ENCODE results near the gene NAT16.

NAT16 gene

DNA sequence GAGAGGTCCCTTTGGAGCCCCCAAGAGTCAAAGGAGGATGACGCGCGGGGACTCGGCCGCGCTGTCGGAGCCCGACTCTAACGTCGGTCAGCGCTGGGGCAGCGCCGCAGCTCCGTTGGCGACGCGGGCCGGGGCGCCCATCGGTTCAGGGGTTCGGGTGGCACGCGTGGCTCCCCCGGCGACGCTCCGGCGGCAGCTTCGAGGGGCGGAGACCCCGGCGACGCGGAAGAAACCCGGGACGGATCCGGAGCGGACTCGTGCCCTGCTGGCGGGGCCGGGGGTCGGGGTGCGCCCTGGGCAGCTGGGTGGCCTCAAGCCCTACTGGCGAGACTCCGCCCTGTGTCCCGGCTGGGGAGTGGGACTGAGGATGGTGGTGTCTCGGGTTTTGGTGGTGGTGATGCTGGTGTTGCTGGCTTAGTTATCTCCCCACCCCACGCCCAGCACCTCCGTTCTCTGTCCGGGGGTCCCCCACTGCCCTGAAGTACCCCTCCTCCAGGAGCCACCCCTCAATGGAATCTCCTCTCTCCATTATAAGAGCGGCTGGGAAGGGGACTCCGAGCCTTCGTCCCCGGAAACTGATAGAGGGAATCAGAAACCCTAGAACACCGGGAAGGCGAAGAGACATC, at the start of gene NAT16:
Gene NAT16, minus strand, starts transcription at position 164 of the 626 bp plus-strand sequence. CDS start 5,486 bp downstream, outside the sequence.
- DNase-seq = no peak

DNA sequence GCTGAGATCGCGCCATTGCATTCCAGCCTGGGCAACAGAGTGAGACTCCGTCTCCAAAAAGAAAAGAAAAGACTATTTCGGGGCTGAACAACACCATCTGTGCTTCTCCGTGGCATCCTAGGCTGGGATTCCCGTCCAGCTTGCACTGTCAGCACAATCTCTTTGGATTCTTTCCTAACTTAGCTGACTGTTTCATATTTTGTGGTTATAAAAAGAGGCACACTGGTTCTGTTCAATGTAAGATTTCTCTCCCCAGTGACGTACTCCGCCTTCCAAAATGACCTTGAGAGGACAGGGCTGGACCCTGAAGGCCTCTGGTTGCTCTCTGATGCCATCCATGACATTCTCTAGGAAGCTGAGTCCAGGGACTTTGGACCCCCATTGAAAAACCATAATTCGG, 46.6 kb upstream of the NAT16 start:
- no peak for DNase-seq

DNA sequence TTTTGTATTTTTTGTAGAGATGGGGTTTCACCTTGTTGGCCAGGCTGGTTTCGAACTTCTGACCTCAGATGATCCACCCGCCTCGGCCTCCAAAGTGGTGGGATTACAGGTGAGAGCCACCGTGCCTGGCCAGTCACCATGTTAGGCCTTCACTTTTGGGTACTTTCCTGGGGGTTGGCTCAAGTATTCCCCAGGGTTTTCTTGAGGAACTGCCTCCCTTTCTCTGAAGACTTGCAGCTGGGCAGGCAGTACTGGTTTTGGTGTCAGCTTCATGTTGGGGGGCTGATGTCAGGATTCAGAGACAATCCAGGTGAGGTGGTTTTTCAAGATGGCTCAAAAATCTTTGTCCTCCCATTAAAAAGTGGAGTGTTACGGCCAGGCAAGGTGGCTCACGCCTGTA, 45.6 kb upstream of the NAT16 start:
- no peak for DNase-seq

DNA sequence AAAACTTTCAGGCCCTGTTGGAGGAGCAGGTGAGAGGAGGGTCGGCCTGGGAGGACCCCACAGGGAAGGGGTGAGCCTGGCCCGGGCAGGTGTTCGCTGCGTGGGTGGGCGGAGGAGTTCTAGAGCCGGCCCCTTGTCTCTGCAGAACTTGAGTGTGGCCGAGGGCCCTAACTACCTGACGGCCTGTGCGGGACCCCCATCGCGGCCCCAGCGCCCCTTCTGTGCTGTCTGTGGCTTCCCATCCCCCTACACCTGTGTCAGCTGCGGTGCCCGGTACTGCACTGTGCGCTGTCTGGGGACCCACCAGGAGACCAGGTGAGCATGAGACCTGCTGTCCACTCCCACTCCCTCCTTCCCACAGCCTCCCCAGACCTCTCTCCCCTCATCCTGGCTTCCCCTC, 43.4 kb upstream of the NAT16 start:
- no peak for DNase-seq

DNA sequence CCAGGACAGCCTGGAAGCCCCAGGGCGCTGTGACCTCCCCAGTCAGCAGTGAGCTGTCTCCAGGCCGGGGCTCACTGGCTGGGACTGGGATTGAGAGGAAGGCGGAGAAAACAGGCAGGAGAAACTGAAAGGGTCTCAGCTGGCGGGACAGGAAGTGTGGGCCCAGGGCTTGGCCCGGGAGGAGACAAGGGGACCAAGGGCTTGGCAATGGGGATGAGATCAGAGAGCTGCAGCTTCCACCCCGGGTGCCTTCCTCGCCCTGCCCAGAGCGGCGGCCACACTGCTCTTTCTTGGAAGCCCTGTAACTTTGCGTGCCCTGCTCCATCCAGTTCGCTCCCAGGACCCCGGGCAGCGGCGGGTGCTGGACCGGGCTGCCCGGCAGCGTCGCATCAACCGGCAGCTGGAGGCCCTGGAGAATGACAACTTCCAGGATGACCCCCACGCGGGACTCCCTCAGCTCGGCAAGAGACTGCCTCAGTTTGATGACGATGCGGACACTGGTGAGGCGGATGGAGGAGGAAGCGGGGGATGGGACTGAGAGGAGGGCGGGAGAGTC, 42.3 kb upstream of the NAT16 start:
- DNase-seq = no peak

DNA sequence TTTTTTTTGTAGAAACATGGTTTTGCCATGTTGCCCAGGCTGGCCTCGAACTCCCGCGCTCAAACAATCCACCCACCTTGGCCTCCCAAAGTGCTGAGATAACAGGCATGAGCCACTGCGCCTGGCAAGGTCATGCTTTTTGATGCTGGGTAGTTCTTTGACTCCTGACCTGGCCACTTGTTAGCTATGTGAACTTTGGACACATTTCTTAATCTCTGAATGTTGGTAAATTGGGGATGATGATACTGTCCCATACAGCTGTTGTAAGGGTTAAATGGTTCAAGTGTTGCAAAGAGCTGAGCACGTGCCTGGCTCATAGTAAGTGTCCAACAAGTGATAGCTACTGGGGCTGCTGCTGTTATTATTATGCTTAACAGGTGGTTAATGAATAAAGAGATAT, 40.2 kb upstream of the NAT16 start:
- DNase-seq = no peak

DNA sequence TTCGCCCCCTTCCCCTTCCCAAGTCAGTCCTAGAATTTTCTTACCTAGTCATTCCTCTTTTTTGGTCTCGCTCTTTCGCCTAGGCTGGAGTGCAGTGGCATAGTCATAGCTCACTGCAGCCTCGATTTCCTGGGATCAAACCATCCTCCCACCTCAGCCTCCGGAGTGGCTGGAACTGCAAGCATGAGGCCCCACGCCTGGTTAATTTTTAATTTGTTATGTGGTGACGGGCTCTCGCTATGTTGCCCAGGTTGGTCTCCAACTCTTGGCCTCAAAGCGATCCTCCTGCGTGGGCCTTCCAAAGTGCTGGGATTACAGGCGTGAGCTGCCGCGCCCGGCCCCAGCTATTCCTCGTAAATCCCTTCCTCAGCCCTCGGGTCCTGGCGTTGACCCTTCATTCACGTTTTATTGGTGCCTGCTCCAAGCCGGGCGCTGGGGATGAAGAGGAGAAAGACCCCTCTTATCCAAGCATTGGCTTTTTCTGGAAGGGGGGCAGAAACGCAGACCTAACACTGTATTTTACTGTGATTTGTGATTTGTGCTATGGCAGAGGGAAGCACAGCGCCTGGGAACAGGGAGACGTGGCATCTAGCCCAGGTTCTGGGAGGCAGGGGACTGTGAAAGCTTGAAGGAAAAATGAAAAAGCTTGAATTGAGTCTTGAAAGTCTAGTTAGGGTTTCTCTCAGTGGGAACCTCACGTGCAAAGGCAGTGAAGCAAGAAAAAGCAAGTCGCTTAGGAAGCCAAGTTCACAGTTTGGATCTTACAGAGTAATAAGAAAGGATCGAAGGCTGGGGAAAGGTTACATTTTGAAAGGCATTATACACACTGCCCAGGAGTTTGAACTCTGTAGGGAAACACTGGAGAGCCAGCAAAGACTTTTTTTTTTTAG, 38.4 kb upstream of the NAT16 start:
- DNase-seq = no peak

DNA sequence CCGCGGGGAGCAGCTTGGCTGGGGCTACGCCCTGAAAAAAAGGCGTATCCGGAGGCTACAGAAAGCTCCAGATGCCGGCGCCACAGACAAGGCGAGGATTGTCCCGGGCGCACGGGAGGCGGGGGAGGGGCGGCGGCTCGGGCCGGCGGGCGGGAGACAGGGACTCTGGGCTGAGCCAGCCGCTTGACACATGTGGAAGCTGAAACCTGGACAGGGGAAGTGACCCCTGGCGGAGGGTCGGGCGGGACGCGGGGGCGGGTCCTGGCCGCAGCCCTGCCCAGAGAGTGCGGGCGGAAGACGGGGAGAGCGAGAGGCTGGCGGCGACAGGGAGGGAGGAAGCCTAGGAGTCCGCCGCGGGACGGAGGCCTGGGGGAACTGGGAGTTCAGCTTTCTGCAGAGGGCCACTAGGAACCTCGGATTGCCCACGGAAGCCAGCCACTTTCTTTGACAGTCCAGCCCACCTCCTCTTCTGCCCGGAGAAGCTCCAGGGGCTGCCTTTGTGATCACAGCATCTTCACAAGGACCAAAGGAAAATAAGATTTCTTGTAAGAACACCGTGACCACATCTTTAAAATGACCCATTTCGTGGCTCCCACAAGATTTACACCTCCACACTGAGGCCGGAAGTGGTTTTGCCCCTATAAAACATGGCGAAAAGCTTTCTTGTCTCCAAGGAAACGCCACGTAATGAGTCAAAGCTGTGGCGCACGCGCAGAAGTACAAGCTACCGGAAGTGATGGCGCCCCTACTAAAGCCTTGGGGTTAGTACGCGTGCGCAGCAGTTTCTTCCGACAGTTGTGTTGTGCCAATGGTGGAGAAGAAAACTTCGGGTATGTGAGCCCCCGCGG, 37.5 kb upstream of the NAT16 start, which contains the start of the genes PLOD3 and ZNHIT1:
Gene PLOD3, minus strand, starts transcription at position 194 of the 848 bp plus-strand sequence. CDS start 307 bp downstream, outside the sequence.
Gene ZNHIT1, plus strand, starts transcription at position 778 of the 848 bp plus-strand sequence. Its CDS starts 31 bp downstream, at position 809.
- peak; percentile 96 for DNase-seq

DNA sequence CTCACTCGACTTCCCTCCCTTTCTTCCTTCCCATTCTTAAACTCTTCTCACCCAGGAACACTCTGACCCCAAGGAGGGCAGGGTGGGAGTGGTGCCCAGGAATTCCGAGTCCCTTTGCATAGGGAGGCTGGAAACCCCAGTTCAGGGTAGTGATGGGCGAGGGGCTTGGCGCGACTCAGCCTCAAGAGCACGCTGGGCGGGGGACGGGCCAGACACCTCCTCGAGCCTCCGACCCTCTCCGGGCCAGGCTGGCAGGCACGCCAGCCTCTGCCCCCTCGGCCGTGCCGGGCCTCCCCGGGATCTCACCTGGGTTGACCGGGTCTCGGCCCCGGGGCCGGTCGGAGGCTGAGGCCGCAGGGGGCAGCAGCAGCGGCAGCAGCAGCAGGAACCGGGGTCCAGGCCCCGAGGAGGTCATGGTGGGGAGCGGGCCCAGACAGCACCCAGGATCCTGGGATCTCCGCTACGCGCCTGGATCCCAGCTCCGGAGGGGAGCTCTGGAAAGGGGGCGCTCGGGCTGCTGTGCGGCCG, 36.8 kb upstream of the NAT16 start:
- no peak for DNase-seq

DNA sequence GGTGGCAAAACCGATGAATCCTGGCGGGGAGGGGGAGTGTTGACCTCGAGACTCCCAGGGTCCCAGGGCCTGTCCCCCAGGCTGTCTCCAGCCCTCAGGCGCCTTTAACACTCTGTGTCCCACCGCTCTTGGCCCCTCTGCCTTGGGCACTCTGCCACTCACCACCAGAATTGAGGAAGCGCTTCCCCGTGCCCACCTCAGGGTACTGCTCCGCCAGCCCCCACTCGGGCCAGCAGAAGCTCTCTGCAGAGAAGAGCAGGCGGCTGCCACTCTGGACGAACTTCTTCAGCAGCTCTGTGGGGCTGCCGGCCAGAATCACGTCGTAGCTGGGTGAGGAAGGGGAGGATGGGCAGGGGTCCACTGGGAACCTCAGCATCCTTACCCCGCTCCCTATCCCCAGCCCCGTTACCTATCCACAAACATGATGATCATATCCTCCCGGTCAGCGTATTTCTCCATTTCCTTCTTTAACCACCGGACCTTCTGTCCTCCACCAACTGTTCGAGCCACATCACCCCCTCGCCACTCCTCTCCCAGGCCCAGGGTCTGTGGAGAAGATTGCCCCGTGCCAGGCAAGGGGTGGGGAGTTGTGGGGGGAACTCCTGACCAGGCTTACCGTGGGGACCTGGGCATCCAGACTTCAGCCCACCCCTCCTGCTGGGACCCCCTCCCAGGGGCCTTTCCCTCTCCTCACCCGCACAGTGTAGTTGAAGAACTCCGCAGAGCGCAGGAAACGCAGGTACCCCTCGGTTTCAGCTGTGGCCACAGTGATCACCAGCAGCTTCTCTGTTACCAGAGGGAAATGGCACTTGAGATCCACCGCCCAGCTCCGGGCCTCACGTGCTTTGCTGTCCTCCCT, 36.1 kb upstream of the NAT16 start:
- DNase-seq = no peak

DNA sequence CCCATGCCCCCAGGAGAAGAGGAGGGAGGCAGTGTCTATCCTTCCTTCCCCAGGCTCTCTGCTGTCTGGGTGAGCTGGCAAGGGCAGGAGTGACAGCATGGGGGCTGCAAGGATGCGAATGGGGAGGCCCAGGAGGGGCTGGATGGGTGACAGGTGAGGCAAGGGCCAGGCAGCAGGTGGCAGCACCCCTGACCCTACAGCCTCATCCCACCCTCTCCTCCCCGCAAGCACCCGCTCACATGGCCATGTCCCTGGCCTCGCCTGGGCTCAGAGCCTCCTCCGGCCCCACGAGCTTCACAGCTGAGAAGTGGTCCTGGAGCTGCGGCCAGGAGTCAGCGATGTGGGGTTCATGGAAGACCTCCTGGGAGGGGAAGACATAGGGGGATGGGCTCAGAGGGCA, 31.9 kb upstream of the NAT16 start:
- DNase-seq = no peak

DNA sequence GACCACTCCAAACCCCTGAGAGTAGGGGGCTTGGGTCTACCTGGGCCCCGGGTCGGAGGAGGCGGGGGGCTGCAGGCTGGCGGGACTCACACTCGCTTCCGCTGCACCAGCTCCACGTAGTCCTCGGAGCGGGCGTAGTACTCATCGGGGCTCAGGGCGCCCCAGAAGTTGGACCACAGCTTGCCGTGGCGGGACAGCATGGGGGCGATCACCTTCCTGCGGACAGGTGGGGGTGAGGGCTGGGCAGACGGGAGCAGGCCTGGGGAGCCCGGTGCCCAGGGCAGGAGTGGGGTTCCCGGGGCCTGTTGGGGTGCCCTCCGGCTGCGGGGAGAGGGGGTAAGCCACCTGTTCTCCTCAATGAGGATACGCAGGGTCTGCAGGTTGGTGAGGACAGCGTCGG, 31.4 kb upstream of the NAT16 start:
- DNase-seq = no peak

DNA sequence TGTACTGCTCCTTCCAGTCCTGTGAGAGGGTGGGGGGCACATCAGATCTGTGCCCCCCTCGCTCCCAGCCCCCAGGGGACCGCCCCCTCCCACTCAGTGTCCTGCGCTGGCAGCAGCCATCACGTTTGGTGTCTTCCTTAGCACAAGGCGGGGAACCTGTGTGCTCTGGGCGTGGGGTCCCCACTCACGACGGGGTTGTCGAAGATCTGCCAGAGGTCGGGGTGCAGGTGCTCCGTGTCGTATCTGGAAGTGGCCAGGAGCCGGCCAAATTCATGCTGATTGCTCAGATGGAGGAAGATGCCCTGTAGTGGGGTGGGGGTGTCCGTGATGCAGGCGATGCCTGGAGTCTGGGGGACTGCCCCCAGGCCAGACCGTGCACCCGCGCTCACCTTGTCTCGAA, 30.1 kb upstream of the NAT16 start:
- DNase-seq = no peak

DNA sequence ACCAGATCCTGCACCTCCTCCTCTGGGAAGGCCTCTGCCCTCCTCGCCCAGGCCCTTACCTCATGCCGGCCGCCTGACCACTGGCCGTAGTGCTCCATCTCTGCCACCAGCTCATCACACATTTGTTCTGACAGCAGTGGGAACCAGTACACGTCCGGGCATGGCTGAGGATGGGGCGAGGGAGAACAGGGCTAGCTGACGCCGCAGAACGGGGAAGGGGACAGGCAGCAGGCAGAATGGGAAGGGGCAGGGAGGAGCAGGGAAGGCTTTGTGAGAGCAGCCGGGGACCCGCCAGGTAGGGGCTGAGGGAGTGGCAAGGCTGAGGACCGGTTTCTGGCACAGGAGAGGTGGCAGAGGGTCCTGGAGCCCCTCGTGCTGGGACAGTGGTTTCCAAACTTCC, 28.7 kb upstream of the NAT16 start:
- DNase-seq = no peak

DNA sequence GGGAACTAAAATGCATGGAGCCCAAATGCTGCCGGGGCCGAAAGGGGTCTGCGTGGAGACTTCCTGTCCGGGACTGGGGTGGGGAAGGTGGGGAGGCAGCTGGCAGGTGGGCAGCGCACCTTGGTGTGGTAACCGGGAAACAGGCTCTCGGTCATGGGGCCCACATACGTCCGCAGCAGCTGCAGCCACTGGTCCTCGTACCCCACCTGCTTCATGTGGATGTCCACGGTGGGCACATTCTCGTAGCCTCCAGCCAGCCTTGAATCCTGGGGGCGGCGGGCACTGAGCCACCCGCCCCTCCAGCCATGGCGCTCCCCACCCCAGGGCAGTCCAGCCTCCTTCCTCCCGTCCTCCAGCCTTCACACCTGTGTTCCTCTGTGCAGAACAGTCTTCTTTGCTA, 27.4 kb upstream of the NAT16 start:
- no peak for DNase-seq

DNA sequence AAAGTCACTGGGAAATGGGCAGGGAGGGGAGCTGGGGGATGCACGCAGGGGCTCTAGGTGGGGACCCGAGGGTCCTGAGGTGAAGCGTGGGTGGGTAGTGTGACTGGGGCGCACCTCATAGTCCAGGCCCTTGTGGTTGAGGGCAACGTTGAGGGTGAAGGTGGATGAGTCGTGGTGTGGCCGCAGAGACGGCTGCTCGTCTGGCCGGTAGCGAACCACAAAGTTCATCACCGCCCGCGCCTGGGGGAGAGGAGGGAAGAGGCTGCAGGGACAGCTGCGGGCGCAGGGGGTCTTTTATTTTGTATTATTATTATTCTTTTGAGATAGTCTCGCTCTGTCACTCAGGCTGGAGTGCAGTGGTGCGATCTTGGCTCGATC, 26.6 kb upstream of the NAT16 start:
- no peak for DNase-seq

DNA sequence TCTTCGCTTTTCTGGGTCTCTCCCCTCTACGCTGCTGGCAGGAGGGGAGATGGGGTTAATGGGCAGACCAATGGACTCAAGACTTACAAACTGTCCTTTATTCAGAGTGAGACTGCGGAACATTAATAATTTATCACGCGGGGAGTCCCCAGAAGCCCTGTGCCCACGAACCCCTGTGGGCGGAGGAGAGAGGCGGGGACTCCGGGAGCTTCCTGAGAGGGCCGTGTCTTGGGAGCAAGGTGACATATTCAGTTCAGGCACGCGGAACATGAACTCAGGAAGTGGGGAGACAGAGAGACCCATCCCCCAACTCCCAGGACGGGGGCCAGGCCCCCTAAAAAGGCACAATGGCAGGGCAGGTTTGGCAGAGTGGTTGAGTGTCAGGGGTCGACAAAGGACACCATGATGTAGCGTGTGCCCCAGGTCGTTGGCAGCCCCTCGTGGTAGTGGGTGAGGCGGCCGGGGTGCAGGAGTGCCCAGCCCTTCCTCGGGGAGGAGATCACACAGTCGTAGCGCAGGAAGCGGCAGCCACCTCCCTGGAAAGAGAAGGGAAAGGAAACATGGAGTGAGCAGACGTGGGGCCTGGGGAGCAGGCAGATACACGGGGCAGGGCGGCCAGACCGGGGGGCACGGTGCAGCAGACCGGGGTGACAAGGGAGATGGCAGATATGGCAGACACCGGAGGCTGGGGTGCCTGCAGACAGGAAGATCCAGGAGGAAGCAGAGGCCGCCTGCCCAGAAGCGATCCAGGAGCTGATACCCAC, 26.0 kb upstream of the NAT16 start:
- no peak for DNase-seq

DNA sequence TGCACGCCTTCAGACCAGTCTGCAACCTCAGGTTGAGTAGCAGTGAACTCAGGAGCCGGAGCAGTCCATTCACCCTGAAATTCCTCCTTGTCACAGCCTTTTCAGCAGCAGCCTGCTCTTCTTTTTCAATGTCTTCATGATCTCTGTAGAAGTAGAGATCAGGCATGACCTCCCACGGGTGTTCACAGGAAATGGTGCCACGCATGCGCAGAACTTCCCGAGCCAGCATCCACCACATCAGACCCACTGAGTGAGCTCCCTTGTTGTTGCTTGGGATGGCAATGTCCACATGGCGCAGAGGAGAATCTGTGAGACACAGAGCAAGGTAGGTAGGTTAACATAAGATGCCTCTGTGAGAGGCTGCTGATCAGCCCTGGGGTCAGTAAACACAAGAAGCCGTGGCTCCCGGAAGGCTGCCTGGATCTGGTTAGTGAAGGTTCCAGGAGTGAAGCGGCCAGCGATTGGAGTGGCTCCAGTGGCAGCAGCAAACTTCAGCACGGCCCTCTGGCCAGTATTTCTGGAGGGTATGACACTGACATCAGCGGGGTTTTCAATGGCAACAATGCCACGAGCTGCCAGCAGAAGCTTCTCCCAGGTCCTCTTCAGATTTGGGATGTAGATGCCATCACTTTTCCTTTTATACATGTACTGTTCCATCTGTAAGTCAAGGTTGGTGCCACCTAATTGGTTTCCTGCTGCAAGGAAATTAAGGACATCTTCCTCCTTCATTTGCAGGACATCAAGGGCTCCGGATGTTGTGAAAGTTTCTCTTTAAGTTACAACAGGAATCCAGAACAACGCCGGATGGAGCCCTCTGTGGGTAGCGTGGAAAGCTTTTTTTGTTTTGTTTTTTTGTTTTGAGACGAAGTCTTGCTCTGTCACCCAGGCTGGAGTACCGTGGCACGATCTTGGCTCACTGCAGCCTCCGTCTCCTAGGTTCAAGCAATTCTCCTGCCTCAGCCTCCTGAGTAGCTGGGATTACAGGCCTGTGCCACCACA, 23.9 kb upstream of the NAT16 start:
- peak; percentile 23 for DNase-seq

DNA sequence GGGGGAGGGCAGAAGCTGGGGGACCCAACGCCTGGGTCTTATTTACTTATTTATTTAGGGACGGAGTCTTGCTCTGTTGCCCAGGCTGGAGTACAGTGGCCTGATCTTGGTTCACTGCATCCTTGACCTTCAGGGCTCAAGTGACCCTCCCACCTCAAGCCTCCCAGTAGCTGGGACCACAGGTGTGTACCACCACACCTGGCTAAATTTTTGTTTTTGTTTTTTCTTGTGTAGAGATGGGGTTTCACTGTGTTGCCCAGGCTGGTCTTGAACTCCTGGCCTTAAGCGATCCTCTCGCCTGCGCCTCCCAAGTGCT, 22.5 kb upstream of the NAT16 start:
- DNase-seq = no peak

Measured in activated CD4-positive, alpha-beta T cell treated with anti-CD3 and anti-CD28 coated beads, Interleukin-2, amount 50 U/mL, for 1 hour (primary cell).